Measurements from ENCODE around the gene LFNG.
A peak's percentile ranks its signal among the peaks of the same experiment; 100 is the strongest.

- TF ChIP-seq CTCF (IDR thresholded peaks at IDR 0.05 in 8 of 11, conservative IDR thresholded peaks at IDR 0.05 in 3 of 11): no peak
- TF ChIP-seq POLR2A (IDR thresholded peaks at IDR 0.05): no peak
- TF ChIP-seq POLR2AphosphoS5 (IDR thresholded peaks at IDR 0.05): peak in 1 of 3 donors; percentile 7
These were observed 7.3 kb downstream of the LFNG start for GRCh38 chr7:2526659-2527504.

Measured in spleen (tissue), 7 donors.